HG02623 (cell line): ENCODE measurements around the gene NEDD8.

Experiments used
- ATAC-seq: cut with Tn5 transposase; IDR thresholded peaks from one replicate; pipeline ENCODE4 v1.9.1; 2021; ENCODE audit warnings: moderate library complexity; ENCODE audit not compliant: unreplicated experiment

NEDD8 gene

DNA sequence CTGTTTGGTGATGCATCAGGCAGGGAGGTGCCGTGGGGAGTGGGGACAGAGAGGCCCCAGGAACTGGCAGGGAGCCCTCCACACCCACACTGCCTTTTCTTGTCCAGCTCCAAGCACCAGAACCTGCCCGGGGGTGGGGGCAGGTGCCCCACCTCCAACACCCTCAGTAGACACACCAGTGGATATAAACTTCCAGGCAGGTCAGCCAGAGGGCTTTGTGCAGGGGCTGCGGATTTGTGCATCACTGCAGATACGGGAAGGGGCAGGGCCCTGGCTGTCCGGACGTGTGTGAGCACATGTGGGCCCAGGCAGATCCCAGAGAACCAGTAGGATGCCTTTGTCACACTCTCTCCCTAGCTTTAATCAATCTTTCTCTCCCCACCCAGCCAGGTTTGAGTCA, 32.1 kb upstream of the NEDD8 start:
- no peak for ATAC-seq

DNA sequence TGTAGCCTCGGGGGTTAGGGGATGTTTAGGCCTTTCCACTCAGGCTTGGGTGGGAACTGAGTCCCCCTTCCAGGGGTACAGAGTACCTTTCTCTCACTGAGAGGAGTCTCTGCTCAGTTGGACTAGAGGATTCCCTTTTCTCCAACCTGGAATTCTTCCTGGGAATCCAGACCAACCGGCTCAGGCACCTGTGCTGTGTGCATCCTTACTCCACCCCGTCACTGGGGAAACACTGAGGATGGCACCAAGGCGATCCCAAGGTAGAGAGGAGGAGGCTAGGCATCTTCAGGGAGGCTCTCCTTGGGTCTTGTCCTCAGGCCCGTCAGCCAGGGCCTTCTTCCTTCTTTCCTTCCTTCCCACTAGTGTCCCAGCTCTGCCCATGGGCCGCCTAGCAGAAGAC, 31.7 kb upstream of the NEDD8 start:
- no peak for ATAC-seq

GRCh38 chr14:24262821-24263733, 30.9 kb upstream of the NEDD8 start, which contains the start of gene TGM1:
TGM1 (minus strand) TSS chr14:24263177; CDS start chr14:24262352, 825 bp downstream.
- no peak for ATAC-seq

GRCh38 chr14:24261969-24262327, 29.8 kb upstream of the NEDD8 start:
- no peak for ATAC-seq

DNA sequence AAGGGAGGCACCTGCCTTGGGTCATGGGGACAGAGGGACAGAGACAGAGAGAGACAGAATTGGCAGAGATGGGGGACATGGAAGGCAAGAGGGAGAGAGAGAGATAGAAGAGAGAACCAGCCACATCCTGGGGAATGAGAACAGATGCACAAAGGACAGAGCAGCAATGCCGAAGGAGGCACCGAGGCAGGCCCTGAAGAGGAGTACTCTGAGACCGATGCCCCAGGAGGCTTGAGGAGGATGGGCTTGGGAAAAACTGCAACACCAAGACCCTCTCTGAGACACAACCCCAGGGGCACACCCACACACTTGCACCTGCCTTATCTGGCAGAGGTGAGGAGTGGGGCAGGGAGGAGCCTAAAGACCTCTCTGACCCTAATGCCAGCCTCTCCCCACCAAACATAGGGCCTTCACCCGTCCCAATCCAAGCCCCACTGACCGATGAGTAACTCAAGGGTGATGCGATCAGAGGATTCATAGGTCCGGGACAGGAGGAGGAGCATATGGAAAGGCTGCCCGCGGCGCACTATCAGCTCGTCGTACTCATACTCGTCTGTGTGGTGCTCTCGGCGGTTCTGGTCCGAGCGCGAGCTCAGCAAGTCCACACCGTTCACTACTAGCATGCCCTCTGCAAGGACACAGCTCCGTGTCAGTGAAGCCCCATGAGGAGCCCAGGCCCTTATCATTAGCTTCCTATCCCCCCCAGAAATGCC, 29.2 kb upstream of the NEDD8 start:
- no peak for ATAC-seq

DNA sequence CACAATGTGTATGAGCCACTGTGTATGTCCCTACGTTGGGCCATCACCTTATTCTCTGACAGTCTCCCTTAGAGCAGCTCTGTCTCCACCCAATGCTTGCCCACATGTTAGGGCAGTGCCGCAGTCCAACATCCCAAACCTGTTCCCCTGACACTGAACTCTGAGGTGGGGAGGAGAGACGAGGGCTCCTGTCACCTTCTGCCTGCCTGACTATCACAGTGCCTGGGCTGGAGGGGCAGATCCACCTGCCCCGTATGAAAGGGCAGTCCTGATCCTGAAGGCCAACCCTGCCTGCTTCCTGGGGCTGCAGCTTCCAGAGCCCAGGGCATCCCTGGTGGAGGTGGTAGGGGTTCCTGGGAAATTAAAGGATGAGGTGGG, 28.6 kb upstream of the NEDD8 start:
- no peak for ATAC-seq

GRCh38 chr14:24260026-24260779, 28.0 kb upstream of the NEDD8 start:
- no peak for ATAC-seq

- ATAC-seq = no peak
Observed at GRCh38 chr14:24259282-24260025, 27.3 kb upstream of the NEDD8 start.

- no peak for ATAC-seq
Observed at GRCh38 chr14:24258548-24259265, 26.5 kb upstream of the NEDD8 start.

DNA sequence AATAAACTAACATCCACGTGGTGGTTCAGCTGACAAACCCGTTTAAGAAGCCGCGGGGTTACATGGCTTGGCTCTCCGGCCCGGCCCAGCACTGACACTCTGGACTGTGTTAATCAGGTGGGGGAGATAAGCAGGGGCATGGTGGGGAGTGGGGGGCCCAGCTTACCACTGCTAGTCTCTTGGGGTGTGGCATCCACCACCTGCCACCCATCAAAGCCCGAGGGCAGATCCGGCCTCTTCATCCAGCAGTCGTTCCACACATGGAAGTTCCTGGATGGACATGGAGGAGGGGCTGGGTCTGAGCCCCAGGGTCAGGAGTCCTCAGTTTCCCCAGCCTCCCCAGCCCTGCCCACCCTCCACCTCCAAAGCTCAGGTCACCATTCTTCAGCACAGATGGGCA, 26.0 kb upstream of the NEDD8 start:
- ATAC-seq = no peak

GRCh38 chr14:24256960-24257359, 24.8 kb upstream of the NEDD8 start:
- no peak for ATAC-seq

DNA sequence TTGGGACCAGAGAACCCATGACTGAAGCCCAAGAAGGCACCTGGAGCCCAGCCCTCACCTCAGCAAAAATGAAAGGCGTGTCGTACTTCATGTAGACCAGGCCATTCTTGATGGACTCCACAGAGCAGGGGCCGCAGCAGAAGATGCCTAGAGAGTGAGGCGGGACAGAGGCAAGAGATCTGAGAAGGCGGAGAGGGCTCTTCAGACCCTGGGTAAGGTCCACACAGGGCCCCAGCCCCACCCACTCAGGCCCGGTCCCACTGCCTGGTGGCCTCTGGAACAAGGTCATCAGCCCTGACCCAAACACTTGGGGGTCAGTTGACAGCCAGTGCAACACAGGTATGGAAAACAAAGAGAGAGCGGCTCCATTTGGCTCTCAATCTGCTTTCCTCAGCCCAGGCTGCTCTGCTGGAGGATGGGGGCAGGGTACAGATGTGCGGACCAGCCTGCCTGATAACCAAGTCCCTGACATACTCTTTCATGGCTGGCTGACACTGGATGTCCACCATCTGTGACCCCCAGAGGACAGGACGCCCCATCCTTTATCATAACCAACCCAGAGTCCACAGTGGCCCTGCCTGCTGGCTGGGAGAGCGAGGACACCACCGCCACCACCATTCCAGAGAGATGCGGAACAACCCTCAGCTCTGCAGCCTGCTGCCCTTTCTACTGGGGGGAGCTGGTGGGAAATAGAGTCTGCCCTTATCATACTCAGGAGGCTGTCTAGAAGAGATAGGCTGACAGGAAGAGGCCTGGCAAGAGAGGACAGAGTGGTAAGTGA, 24.0 kb upstream of the NEDD8 start:
- ATAC-seq = no peak

DNA sequence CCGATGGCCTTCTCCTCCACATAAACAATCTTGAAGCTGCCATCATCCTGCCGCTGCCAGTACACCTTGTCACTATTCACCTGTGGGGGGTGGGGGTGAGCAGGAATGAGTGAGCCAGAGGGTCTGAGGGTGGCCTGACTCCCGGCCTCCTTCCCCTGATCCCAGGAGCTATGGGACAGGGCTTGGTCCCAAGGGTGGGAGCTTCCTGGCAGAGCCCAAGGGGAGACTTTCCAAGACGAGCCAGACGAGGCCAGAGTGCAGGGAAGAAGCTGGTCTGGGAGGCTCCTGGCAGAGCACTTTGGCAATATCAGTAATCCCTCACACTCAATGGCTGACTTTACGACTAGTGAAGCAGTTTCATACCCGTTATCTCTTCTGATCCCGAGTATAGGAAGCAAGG, 23.3 kb upstream of the NEDD8 start:
- ATAC-seq = no peak

DNA sequence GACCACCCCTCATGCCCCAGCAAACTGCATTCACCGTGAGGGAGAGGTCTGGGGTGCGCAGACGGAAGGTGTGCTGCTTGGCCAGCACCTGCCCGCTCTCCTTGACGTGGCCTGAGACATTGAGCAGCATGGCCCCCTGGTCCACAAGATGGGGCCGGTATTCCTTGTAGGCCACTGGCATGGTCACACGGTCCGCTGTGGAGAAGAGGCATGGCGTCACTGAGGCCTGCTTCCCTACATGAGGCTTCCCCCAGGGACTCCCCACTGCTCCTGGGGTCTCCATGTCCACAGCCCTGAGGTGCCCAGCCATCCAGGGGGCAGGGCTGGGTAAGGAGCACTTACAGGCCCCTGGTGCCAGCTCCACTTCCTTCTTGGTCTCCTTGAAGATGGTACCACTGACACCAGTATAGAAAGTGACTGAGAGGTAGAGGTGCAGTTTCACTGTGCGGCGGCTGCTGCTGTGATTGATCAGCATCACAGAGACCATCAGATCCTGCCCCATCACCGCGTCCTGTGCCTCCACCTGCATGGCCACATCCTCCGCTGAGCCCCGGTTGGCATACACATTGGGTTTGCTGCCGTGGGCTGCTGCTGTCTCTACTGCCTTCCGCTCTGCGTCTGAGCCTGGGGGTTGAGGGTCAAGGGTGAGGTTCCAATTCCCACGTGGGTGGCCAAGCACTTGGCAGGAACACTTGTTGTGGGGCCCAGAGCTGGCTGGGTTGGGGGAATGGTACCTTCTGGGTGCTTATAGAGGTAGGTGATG, 22.6 kb upstream of the NEDD8 start:
- ATAC-seq = no peak

- ATAC-seq = no peak
Observed at GRCh38 chr14:24253936-24254335, 21.8 kb upstream of the NEDD8 start.

GRCh38 chr14:24252289-24253124, 20.3 kb upstream of the NEDD8 start:
- no peak for ATAC-seq

DNA sequence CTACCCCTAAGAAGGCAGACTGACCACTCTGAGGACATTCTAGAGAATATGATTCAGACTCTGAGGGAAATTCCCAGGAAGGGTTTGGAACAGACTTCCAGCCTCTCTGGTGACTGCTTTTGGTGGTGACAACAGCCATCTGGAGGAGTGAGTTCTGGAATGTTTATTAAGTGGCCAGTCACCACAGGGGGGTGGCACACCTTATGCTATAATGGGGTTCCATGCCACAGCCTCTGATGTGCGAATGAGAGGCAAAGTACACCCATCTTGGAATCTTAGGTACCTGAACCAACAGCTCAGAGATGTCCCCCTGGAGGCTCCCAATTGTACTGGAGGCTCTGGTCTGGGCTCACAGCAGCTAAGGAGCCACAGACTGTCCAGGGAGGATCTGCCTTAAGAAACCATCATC, 19.7 kb upstream of the NEDD8 start:
- ATAC-seq = no peak

DNA sequence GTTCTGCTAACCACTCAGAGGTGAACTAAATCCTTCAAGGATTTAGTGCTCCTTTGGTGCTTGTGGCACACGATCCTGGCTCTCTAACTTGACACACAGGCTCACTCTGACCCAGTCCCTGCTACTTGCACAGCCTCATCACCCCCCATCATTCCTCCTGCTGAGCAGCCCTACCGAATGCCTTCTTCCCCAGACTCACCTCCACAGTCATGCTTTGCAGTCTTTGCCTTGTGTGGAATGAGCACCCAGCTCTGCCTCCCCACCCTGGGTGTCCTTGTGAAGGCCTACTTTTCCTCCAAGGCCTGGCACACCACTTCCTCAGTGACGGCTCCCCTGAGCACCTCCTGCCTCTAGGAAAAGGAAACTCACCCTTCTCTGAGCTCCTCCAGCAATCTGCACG, 18.2 kb upstream of the NEDD8 start:
- ATAC-seq = no peak
